GM10847 (cell line): ENCODE measurements around the gene HS3ST3B1.

ENCODE experiments used
- POLR2A ChIP-seq: IDR thresholded peaks from 2 replicates; pipeline ENCODE4 v1.6.1; 2011; ENCODE audit not compliant: insufficient read length; ENCODE audit errors: extremely low read depth

The HS3ST3B1 gene

DNA sequence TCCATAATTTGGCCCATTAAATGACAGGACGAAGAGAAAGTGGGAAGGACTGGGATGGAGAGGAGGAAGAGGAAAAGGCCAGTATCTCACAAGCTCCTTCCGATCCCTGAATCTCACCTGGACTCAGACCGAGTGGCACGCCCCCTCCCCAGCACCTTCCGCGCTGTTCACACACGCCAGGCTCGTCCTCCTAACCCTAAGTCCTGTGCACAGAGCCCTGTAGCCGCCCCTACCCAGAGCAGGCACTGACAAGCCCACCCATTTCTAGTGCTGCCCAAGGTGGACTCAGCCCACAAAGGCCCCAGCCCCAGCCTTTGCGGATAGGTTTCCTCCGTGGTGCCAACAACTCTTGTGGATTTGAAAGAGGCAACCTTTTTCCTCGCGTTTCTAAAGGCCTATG, 9.2 kb downstream of the HS3ST3B1 start:
- TF ChIP-seq POLR2A, result no peak

GRCh38 chr17:14310605-14311004, 9.7 kb downstream of the HS3ST3B1 start:
- TF ChIP-seq POLR2A, result no peak

GRCh38 chr17:14311186-14311705, 10.4 kb downstream of the HS3ST3B1 start:
- TF ChIP-seq POLR2A, result no peak

GRCh38 chr17:14311981-14312380, 11.1 kb downstream of the HS3ST3B1 start:
- no peak for TF ChIP-seq POLR2A

GRCh38 chr17:14312522-14312921, 11.6 kb downstream of the HS3ST3B1 start:
- TF ChIP-seq POLR2A, result no peak

DNA sequence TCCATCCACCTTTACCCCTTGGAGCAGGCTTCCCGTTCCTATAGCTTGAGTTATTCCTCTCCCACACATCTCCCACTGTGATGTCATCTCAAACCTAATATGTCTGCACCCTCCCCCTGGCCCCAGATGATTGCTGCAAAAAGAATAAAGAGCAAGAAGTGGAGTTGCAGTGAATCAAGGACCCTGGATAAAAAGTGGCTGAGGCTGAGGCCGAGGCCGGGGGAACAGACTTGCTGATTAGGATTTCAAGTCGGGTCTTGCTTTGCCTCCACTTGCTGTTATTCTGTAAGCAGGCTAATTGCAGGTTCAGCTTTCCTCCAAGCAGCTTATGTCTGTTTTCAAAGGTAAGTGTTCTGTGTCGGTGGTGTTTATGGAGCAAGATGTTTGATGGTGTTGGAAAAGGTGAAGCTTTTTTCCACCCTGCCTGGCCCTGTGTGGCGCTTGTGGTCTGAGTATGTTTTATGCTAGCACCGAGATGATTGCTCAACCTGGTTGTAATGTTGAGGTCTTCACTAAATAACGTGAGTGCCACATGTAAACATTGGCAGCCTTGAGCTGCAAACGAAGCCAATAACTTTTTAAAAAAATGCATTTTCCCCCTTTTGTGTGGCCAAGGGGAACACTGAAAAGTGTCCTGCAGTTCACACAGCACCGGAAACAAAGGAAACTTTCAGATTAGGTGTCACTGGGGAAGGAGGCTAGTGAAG, 15.4 kb downstream of the HS3ST3B1 start:
- TF ChIP-seq POLR2A, result no peak

- TF ChIP-seq POLR2A, result no peak
These were observed 16.5 kb downstream of the HS3ST3B1 start for GRCh38 chr17:14317383-14317782.

DNA sequence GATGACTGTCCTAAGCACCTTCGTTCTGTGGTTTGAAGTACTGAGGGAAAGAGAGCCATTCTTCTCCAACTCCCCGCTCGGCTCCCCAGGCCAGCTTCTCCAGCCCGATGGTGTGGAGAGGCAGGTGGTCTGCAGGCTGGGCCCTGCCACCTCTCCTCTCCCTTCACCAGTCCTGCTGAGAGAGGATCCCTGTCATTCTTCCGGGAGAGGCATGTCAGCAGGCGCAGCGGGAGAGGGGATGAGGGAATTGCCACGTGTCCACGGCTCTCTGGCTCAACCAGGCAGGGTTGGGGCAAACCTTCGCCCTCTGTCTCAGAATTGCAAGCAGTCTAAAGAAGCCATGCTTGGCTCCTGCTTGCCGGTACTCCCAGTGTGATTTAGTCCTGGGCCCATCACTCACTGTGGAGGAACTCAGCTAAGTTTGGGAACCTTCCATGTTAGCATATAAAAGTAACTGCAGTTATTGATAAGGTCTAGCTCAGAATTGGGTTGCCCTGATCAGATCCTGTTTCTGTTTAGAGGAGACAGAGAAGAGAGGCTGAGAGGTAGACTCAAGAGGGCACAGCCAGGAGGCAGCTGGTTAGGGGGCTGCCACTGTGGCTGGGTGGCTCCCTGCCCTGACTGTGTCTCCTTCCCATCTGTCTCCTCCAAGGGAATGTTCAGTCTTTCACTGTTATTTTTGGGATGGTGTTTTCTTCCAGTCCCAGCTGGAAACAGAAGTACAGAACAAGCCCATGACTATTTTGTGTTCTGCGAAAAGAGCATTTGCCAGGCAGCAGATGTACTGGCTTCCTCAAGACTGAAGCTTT, 17.4 kb downstream of the HS3ST3B1 start:
- TF ChIP-seq POLR2A, result no peak

GRCh38 chr17:14318918-14319205, 18.0 kb downstream of the HS3ST3B1 start:
- TF ChIP-seq POLR2A, result no peak

GRCh38 chr17:14320098-14320497, 19.2 kb downstream of the HS3ST3B1 start:
- TF ChIP-seq POLR2A, result no peak

- TF ChIP-seq POLR2A, result no peak
These were observed 20.0 kb downstream of the HS3ST3B1 start for GRCh38 chr17:14320734-14321475.

DNA sequence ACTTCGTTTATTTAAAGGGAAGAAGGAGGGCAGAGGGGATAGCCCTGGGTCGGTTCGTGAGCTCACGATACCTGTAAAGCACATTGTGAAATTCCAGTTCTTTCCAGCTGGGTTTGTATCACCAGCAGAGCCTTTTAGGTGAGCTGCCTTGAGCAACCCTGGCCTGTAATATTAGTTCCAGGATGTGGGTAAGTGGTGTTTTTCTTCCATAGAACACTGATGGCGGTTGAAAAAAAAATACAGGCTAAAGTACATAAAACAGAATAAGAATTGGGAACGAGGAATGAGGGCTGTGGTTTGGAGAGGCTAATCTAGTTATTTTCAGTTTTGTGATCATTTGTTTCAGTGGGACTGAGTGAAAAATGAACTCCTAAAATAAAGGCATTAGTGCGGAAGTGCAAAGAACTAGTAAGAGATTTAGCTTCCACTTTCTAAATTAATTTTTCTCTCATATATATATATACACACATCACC, 20.6 kb downstream of the HS3ST3B1 start:
- no peak for TF ChIP-seq POLR2A

DNA sequence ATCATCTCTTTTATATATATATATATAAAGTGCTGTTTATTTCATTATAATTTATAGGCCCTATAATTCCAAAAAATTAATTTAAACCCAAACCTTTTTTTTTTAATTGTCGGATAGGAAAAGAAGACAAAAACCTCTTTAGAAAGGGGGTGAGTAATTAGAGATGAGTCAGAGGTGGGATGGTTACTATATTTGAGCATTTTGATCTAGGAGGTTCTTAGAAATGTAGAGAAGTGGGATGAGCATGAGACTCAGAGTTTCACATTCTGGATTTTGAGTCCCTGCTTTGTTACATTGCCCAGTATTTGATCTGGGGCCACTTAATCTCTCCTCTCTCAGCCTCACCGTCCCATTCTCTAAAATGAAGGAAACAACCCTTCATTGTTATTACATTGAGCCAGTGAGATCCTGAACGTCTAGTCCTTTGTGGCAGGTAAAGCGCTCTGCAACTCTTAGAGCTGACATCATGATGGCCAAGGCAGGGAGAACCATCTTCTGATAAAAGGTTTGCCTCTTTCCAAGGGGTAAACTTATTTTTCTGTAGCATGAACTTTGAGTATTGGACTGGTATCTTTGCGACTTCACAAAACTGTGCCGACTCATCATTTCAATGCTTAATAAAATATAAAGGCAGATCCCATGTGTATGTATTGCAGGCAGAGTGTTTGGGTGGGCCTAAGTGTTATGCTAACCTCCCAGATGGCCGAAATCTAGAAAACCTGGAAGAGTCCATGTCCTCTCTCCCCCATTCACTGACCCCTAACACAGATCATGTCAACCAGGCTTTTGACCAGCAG, 21.3 kb downstream of the HS3ST3B1 start:
- TF ChIP-seq POLR2A, result no peak

- TF ChIP-seq POLR2A, result no peak
These were observed 22.7 kb downstream of the HS3ST3B1 start for GRCh38 chr17:14323522-14323981.

GRCh38 chr17:14325618-14326167, 24.8 kb downstream of the HS3ST3B1 start:
- TF ChIP-seq POLR2A, result no peak

DNA sequence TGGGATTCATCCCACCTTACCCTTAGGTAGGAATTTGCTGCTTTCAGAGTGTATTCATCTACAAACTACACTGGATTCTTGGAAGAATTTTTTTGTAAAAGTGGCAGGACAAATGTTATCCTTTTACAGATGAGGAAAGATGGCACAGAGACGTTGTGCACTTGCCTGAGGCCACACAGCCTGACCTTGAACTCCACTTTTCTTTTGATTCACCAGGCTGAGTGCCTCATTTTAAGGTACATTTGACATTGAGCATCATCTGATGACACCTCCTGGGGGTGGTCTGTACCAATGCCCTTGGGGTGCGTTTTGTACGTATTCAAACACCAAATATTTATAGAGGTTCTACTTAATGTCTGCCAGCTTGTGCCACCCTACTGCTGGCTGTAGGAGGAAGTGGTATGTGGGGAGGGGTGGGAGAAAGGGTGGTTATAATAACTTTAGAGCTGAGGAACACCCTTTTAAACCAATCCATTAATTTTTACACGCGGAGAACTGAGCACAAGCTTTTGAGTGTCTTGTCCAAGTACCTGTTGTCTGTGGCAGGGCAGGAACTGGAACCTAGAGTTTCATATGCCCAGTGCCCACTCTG, 29.1 kb downstream of the HS3ST3B1 start:
- TF ChIP-seq POLR2A, result no peak
